ENCODE data around the gene DGCR8.

DNA sequence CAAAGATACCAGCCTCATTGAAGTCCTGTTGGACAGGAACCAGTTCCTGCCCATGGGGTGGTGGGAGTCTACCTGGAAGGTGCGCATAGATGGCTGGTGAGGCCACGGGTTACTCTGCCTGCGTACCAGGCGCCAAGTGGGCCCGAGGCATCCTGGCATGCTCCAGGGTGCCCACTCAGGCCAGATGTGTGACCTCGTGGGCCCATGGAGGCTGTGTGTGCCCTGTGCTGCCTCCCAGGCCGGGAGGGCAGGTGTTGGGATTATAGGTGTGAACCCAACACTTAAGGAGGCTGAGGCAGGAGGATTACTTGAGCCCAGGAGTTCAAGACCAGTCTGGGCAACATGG, 36.1 kb upstream of the DGCR8 start:
- TF ChIP-seq CTCF (IDR thresholded peaks at IDR 0.05): no peak
- no peak for TF ChIP-seq POLR2AphosphoS5 (IDR thresholded peaks at IDR 0.05)
